Progenitor cell of endocrine pancreas (in vitro differentiated cells): ENCODE data around the gene CDH16. TPM values are rescaled to one million over a fixed set of nuclear protein-coding genes. Genes with fewer than 3 reads are reported as not detected.

Experiments
- DNase-seq: peaks from one replicate; pipeline ENCODE4 v3.0.0; 2021; ENCODE audit warnings: low spot score; ENCODE audit not compliant: unreplicated experiment
- H3K27ac Mint-ChIP-seq: 2 replicates; pipeline ENCODE4 v1.8.0; 2021; ENCODE audit warnings: mild to moderate bottlenecking, moderate library complexity, mixed read lengths
- H3K27me3 Mint-ChIP-seq: 2 replicates; pipeline ENCODE4 v1.8.0; 2021; ENCODE audit warnings: mixed read lengths
- H3K36me3 Mint-ChIP-seq: 2 replicates; pipeline ENCODE4 v1.8.0; 2022; ENCODE audit warnings: mixed read lengths; ENCODE audit not compliant: insufficient read depth
- H3K4me1 Mint-ChIP-seq: 2 replicates; pipeline ENCODE4 v1.8.0; 2021; ENCODE audit warnings: low read depth, mixed read lengths
- H3K4me3 Mint-ChIP-seq: 2 replicates; pipeline ENCODE4 v1.8.0; 2021; ENCODE audit warnings: low read depth, mild to moderate bottlenecking, moderate library complexity, mixed read lengths
- H3K9me3 Mint-ChIP-seq: 2 replicates; pipeline ENCODE4 v1.8.0; 2021; ENCODE audit warnings: low read depth, mixed read lengths
- CTCF ChIP-seq: fragments of 200-600 bp; sonication (generic); IDR thresholded peaks from one replicate; pipeline ENCODE4 v1.5.0; 2021; ENCODE audit warnings: antibody characterized with exemption, mild to moderate bottlenecking; ENCODE audit not compliant: unreplicated experiment
- total RNA-seq: library from RNA; stranded (reverse); gene quantifications from 2 replicates; pipeline ENCODE4 v1.2.1, GENCODE V29; 2021

CDH16 gene
- total RNA-seq, 1 donor from 2014 or later: not detected

- H3K4me1 Mint-ChIP-seq: peaks cover 7% of the 10 kb centered on the region
- peaks cover 11% of the 10 kb centered on the region for H3K27me3 Mint-ChIP-seq
- H3K27ac Mint-ChIP-seq: no peak overlapping the region
- H3K36me3 Mint-ChIP-seq: no peaks in the 10 kb centered on the region
- H3K9me3 Mint-ChIP-seq: no peaks in the 10 kb centered on the region
- no peak for TF ChIP-seq CTCF
- H3K4me3 Mint-ChIP-seq: no peak overlapping the region
- no peak for DNase-seq
Observed at GRCh38 chr16:66905633-66906539, 12.8 kb downstream of the CDH16 start.

GRCh38 chr16:66904846-66905632 is 13.6 kb downstream of the CDH16 start:
- Mint-ChIP-seq H3K27me3 (peaks cover 11% of the 10 kb centered on the region), H3K9me3 (no peaks in the 10 kb centered on the region), H3K27ac (no peak overlapping the region), H3K36me3 (no peaks in the 10 kb centered on the region), H3K4me1 (peaks cover 11% of the 10 kb centered on the region), H3K4me3 (no peak overlapping the region)
- DNase-seq: no peak
- no peak for TF ChIP-seq CTCF

GRCh38 chr16:66904428-66904845 is 14.2 kb downstream of the CDH16 start:
- Mint-ChIP-seq H3K4me1 (peaks cover 17% of the 10 kb centered on the region), H3K4me3 (no peak overlapping the region), H3K9me3 (no peaks in the 10 kb centered on the region), H3K27ac (no peak overlapping the region), H3K27me3 (peaks cover 8% of the 10 kb centered on the region), H3K36me3 (no peaks in the 10 kb centered on the region)
- no peak for TF ChIP-seq CTCF
- no peak for DNase-seq

GRCh38 chr16:66903544-66904427 is 14.9 kb downstream of the CDH16 start:
- TF ChIP-seq CTCF: no peak
- no peak for DNase-seq
- Mint-ChIP-seq H3K4me1 (peaks cover 17% of the 10 kb centered on the region), H3K4me3 (no peak overlapping the region), H3K27ac (no peak overlapping the region), H3K27me3 (peaks cover 8% of the 10 kb centered on the region), H3K36me3 (no peaks in the 10 kb centered on the region), H3K9me3 (no peaks in the 10 kb centered on the region)
